ENCODE data around the gene DAZAP1.

Gene DAZAP1

GRCh38 chr19:1483979-1484428, 76.6 kb downstream of the DAZAP1 start:
- Mint-ChIP-seq H3K27me3 (ENCODE audit: low read depth) (no peaks in the 10 kb centered on the region), H3K36me3 (ENCODE audit: low read depth) (peaks cover under 1% of the 10 kb centered on the region), H3K9me3 (no peaks in the 10 kb centered on the region), H3K4me1 (ENCODE audit: low read depth) (peaks cover 3% of the 10 kb centered on the region), H3K4me3 (no peak overlapping the region), H3K27ac (no peak overlapping the region)
- DNase-seq (ENCODE audit: low spot score) = no peak
